ENCODE data around the gene CYP2A7.
"Not testable (repeated sequence)": the region's sequence is repeated elsewhere in the genome, so short reads cannot be mapped to it uniquely, and the experiment has no call there.

The CYP2A7 gene

GRCh38 chr19:40867701-40868100 is 14.3 kb downstream of the CYP2A7 start:
- no peak overlapping the region for H3K4me3 ChIP-seq (ENCODE audit: low read depth, low read length)
- TF ChIP-seq CTCF (IDR thresholded peaks at IDR 0.05; ENCODE audit: control insufficient read depth, extremely low read depth, insufficient read depth): no peak
- no peak for DNase-seq (ENCODE audit: low read depth)

- DNase-seq (ENCODE audit: low read depth): not testable (repeated sequence)
Observed at GRCh38 chr19:40864739-40865496, 17.1 kb downstream of the CYP2A7 start.

DNA sequence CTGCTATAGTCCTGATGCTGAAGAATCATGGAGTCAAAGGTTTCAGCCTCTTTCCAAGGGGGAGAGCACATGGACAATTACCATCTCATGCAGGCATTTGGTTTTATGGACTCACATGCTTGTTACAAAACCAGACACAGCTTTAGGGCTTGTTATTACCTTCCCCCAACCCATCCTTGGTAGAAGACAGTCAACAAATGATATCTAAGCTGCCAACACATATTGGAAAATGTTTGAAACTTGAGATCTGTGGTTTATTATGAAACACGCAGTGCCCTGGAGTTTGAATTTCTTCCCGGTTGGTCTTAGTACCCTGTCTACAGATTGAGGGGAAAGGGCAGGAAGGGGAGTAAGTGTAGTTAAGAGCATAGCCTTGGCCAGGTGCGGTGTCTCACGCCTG is 19.2 kb downstream of the CYP2A7 start:
- H3K4me3 ChIP-seq (ENCODE audit: low read depth, low read length): no peak overlapping the region
- TF ChIP-seq CTCF (IDR thresholded peaks at IDR 0.05; ENCODE audit: control insufficient read depth, extremely low read depth, insufficient read depth): no peak
- DNase-seq (ENCODE audit: low read depth): no peak

More at GRCh38 chr19:40864739-40865496, 17.1 kb downstream of the CYP2A7 start:
- H3K4me3 ChIP-seq (ENCODE audit: low read depth, low read length): not testable (repeated sequence)

GRCh38 chr19:40862333-40862732 is 19.7 kb downstream of the CYP2A7 start:
- H3K4me3 ChIP-seq (ENCODE audit: low read depth, low read length): no peak overlapping the region
- no peak for TF ChIP-seq CTCF (IDR thresholded peaks at IDR 0.05; ENCODE audit: control insufficient read depth, extremely low read depth, insufficient read depth)
- DNase-seq (ENCODE audit: low read depth): no peak

DNA sequence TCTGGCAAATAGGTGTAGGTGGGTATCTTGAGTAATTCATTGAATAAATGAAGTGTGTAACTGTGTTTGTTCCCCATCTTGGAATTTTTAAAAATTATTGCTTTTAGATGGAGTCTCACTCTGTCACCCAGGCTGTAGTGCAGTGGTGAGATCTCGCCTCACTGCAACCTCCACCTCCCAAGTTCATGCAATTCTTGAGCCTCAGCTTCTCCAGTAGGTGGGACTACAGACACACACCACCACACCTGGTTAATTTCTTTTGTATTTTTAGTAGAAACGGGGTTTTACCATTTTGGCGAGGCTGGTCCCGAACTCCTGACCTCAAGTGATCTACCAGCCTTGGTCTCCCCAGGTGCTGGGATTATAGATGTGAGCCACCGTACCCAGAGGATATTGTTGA is 23.9 kb downstream of the CYP2A7 start:
- H3K4me3 ChIP-seq (ENCODE audit: low read depth, low read length): no peak overlapping the region
- DNase-seq (ENCODE audit: low read depth): no peak
- TF ChIP-seq CTCF (IDR thresholded peaks at IDR 0.05; ENCODE audit: control insufficient read depth, extremely low read depth, insufficient read depth): no peak

DNA sequence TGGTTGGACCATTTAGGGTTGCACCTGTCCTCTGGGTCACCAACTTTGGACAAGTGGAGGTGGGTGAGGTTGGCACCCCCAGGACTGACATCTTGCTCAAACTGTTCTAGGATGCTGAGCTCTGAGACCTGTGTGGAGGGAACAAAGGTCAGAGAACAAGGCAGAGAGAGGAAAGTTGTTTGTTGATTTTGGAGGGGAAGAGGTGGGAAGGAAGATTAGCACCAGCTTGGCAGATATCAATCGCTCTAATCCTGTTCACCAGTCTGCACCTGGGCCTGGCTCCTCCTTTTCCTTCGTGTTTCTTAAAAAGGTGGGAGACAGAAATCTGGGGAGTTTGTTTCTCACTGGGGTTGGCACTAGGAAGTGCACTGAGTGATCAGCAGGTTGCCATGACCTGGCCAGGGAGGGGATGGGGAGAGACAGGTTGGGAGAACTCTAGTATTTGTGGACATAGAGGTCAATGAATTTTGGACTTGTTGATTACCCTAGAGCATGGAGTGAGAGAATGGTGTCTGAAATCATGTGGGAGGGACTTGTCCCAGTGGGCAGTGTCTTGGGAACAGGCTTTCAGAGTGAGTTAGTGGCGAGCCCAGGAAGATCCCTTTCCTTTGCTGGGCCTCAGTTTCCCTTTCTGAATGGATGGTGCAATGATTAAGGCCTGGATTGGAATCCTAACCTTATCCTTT is 29.4 kb downstream of the CYP2A7 start:
- not testable (repeated sequence) for H3K4me3 ChIP-seq (ENCODE audit: low read depth, low read length); DNase-seq (ENCODE audit: low read depth)

GRCh38 chr19:40850277-40850676 is 31.8 kb downstream of the CYP2A7 start, which contains the start of gene CYP2A6:
TSS of gene CYP2A6 (minus strand) at chr19:40850447. CDS start at chr19:40850426, 21 bp downstream.
- not testable (repeated sequence) for H3K4me3 ChIP-seq (ENCODE audit: low read depth, low read length); DNase-seq (ENCODE audit: low read depth)

- not testable (repeated sequence) for DNase-seq (ENCODE audit: low read depth); H3K4me3 ChIP-seq (ENCODE audit: low read depth, low read length)
Observed at GRCh38 chr19:40846722-40847121, 35.3 kb downstream of the CYP2A7 start.

GRCh38 chr19:40843653-40844052 is 38.4 kb downstream of the CYP2A7 start:
- not testable (repeated sequence) for DNase-seq (ENCODE audit: low read depth); H3K4me3 ChIP-seq (ENCODE audit: low read depth, low read length)

GRCh38 chr19:40842997-40843652 is 38.9 kb downstream of the CYP2A7 start:
- DNase-seq (ENCODE audit: low read depth); H3K4me3 ChIP-seq (ENCODE audit: low read depth, low read length): not testable (repeated sequence)

DNA sequence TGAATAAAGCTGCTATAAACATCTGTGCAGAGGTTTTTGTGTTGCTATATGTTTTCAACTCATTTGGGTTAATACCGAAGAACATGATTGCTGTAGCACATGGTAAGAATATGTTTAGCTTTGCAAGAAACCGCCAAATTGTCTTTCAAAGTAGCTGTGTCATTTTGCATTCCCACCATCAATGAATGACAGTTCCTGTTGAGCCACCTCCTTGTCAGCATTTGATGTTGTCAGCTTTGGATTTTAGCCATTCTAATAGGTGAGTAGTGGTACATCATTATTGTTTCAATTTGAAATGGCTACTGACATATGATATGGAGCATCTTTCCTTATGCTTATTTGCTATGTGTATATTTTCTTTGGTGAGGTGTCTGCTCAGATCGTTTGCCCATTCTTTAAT is 40.0 kb downstream of the CYP2A7 start:
- not testable (repeated sequence) for DNase-seq (ENCODE audit: low read depth); H3K4me3 ChIP-seq (ENCODE audit: low read depth, low read length)

DNA sequence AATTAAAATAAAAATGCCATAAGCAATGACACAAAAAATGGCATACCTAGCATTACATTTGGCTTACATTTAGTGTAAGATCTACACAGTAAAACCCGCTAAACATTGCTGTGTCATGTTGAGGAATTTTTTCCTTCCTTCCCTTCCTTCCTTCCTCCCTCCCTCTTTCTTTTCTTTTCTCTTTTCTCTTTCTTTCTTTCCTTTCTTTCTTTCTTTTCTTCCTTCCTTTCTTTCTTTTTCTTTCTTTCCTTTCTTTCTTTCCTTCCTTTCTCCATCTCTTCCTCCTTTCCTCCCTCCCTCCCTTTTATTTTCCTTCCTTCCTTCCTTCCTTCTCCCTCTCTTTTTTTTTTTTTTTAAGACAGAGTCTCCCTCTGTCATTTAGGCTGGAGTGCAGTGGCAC is 43.6 kb downstream of the CYP2A7 start:
- DNase-seq (ENCODE audit: low read depth); H3K4me3 ChIP-seq (ENCODE audit: low read depth, low read length): not testable (repeated sequence)
